A549 (cell line): ENCODE data around the gene STX8.

Experiments
- CBX2 ChIP-seq: fragments of 200-600 bp; sonication (generic); IDR thresholded peaks from 2 replicates; pipeline ENCODE4 v1.6.1; 2016; ENCODE audit warnings: low read depth, mild to moderate bottlenecking, borderline replicate concordance
- CHD4 ChIP-seq: fragments of 200-600 bp; sonication (generic); IDR thresholded peaks from 2 replicates; pipeline ENCODE4 v1.6.1; 2016; ENCODE audit warnings: antibody characterized with exemption, mild to moderate bottlenecking, borderline replicate concordance
- CTCF ChIP-seq: fragments of >200 bp; sonication (Bioruptor Twin); formaldehyde crosslinking; IDR thresholded peaks from 3 replicates; pipeline ENCODE4 v1.5.1; 2016
- JUN ChIP-seq, 2 experiments: fragments of >200 bp; sonication (Bioruptor Twin); formaldehyde crosslinking; IDR thresholded peaks; 2 replicates in 1 of 2; 3 replicates in 1 of 2; pipeline ENCODE4 v1.6.1; 2016 to 2017
- POLR2A ChIP-seq: IDR thresholded peaks from 2 replicates; pipeline ENCODE4 v1.6.1; 2012; ENCODE audit warnings: mild to moderate bottlenecking, low read length
- POLR2AphosphoS2 ChIP-seq: conservative IDR thresholded peaks from 2 replicates; pipeline ENCODE4 v1.6.1; 2012; ENCODE audit warnings: low read length, improper control_type of control experiment, inconsistent platforms
- RAD21 ChIP-seq, 2 experiments: fragments of >200 bp in 1 of 2; sonication (Bioruptor Twin) in 1 of 2; formaldehyde crosslinking in 1 of 2; IDR thresholded peaks in 1 of 2; conservative IDR thresholded peaks in 1 of 2; 2 replicates in 1 of 2; 3 replicates in 1 of 2; pipeline ENCODE4 v1.6.1; 2012 to 2018; ENCODE audit warnings: inconsistent platforms in 1 of 2
- RFX5 ChIP-seq: fragments of 450-650 bp; IDR thresholded peaks from 2 replicates; pipeline ENCODE4 v1.7.1; 2014; ENCODE audit warnings: antibody characterized with exemption, mild to moderate bottlenecking, moderate library complexity
- SMC3 ChIP-seq: fragments of >200 bp; sonication (Bioruptor Twin); formaldehyde crosslinking; IDR thresholded peaks from 3 replicates; pipeline ENCODE4 v1.6.1; 2018; ENCODE audit warnings: inconsistent platforms
- USF2 ChIP-seq: fragments of 450-650 bp; IDR thresholded peaks from 2 replicates; pipeline ENCODE4 v1.6.1; 2014; ENCODE audit warnings: antibody characterized with exemption
- ZSCAN20 ChIP-seq: fragments of 250-450 bp; sonication (Bioruptor Pico); IDR thresholded peaks from 2 replicates; pipeline ENCODE4 v1.8.0; 2022; ENCODE audit warnings: mild to moderate bottlenecking, moderate library complexity

- TF ChIP-seq CHD4 (no peak), SMC3 (no peak), POLR2AphosphoS2 (no peak), RAD21 (conservative IDR thresholded peaks at IDR 0.05 in 1 of 2, IDR thresholded peaks at IDR 0.05 in 1 of 2) (no peak), CBX2 (no peak), CTCF (no peak), JUN (IDR thresholded peaks at IDR 0.05) (no peak), RFX5 (no peak), ZSCAN20 (CRISPR knock-in tag) (no peak), POLR2A (no peak), USF2 (no peak)
Measured at GRCh38 chr17:9283909-9284308, 291.7 kb downstream of the STX8 start.
